ENCODE results near the gene GAL3ST2. TPM values are rescaled to one million over a fixed set of nuclear protein-coding genes. Genes with fewer than 3 reads are reported as not detected.

The GAL3ST2 gene
- total RNA-seq, result 1 to 10 TPM in 1 of 2 donors, not detected in 1; 2.4 TPM

DNA sequence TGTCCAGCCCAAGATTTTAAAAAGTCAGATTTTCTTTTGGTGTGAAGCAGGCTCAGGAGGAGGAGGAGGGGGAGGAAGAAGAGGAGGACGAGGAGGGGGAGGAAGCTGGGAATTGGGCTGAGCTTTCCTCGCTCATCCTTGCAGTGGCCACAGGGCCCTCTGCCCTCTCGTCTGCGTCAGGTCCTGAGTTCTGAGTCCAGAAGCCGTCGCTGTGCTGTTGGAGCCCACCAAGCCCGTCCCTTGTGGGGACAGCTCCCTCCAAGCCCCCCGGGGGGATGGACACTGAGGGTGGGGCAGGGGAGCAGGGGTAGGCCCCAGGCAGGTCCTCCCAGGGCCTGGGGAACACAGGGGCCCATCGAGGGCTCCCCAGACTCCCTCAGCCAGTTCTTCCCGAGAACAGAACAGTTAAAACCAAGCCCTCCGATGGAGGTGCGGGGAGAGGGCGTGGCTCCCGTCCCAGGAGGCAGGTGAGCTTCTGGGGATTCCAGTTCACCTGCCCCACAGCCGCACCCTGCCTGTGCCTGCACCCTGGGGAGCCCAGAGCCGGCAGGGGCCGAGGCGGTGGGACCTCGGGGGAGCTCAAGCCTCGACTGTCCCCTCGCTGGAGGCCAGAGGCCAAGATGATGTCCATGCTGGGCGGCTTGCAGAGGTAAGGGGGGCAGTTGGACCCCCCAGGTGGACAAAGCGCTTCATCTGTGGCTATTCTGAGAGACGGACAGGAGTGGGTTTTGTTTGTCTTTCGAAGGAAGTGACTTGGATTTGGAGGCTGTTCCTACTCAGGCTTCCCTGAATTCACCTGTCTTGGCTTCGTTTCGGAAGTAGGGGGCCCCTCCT, at the start of gene GAL3ST2:
Gene GAL3ST2, plus strand, starts transcription at position 487 of the 834 bp plus-strand sequence. Its CDS starts 134 bp downstream, at position 621.
- no peaks in the 10 kb centered on the region for H3K36me3 ChIP-seq
- H3K9me3 ChIP-seq, result no peaks in the 10 kb centered on the region
- DNase-seq (ENCODE audit: low spot score), result no peak
- WGBS, result 79% methylated on average over 22 of the region's 27 CpGs
- no peak within 1 kb of the TSS for H3K4me3 ChIP-seq
- no peaks in the 10 kb centered on the region for H3K27me3 ChIP-seq (replicated peaks; ENCODE audit: insufficient read depth)
- no peak for TF ChIP-seq POLR2A (IDR thresholded peaks at IDR 0.05)
- TF ChIP-seq POLR2AphosphoS5 (IDR thresholded peaks at IDR 0.05), result no peak
- TF ChIP-seq, protein P1, sequence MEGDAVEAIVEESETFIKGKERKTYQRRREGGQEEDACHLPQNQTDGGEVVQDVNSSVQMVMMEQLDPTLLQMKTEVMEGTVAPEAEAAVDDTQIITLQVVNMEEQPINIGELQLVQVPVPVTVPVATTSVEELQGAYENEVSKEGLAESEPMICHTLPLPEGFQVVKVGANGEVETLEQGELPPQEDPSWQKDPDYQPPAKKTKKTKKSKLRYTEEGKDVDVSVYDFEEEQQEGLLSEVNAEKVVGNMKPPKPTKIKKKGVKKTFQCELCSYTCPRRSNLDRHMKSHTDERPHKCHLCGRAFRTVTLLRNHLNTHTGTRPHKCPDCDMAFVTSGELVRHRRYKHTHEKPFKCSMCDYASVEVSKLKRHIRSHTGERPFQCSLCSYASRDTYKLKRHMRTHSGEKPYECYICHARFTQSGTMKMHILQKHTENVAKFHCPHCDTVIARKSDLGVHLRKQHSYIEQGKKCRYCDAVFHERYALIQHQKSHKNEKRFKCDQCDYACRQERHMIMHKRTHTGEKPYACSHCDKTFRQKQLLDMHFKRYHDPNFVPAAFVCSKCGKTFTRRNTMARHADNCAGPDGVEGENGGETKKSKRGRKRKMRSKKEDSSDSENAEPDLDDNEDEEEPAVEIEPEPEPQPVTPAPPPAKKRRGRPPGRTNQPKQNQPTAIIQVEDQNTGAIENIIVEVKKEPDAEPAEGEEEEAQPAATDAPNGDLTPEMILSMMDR (IDR thresholded peaks at IDR 0.05), result no peak
- intact Hi-C loops (cut with DNase I), result no loop called here
- H3K27ac ChIP-seq, result no peak within 1 kb of the TSS
- peaks cover 3% of the 10 kb centered on the region for H3K4me1 ChIP-seq (replicated peaks)

- TF ChIP-seq, protein P1 (IDR thresholded peaks at IDR 0.05), result no peak
- TF ChIP-seq POLR2A (IDR thresholded peaks at IDR 0.05) (no peak), POLR2AphosphoS5 (IDR thresholded peaks at IDR 0.05) (no peak)
- no peak overlapping the region for H3K4me3 ChIP-seq
- WGBS, result 88% methylated on average over 8 of the region's 8 CpGs
- no peaks in the 10 kb centered on the region for H3K27me3 ChIP-seq (replicated peaks; ENCODE audit: insufficient read depth)
- no peaks in the 10 kb centered on the region for H3K9me3 ChIP-seq
- no peaks in the 10 kb centered on the region for H3K36me3 ChIP-seq
- intact Hi-C loops (cut with DNase I), result no loop called here
- no peak overlapping the region for H3K27ac ChIP-seq
- H3K4me1 ChIP-seq (replicated peaks), result no peaks in the 10 kb centered on the region
- no peak for DNase-seq (ENCODE audit: low spot score)
Measured at GRCh38 chr2:241728000-241728399, 48.6 kb upstream of the GAL3ST2 start.

DNA sequence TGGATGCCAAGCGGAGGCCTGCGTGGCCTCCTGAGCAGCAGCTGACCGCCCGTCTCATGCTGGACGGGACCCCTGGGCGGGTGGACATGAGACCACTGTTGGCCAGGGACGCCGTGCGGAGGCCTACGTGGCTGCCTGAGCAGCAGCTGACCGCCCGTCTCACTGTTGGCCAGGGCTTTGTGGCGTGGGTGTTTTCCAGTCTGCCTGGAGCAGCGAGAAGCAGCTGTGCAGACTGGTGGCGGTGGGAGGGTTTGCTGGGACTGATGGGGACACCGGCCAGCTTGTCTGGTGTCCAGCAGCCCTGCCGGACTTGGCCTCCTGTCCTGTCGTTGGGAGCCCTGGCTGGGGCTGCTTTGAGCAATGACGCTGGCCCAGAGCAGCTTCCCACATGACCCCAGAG, 48.0 kb upstream of the GAL3ST2 start:
- TF ChIP-seq, protein P1 (IDR thresholded peaks at IDR 0.05), result no peak
- TF ChIP-seq POLR2AphosphoS5 (IDR thresholded peaks at IDR 0.05) (no peak), POLR2A (IDR thresholded peaks at IDR 0.05) (no peak)
- Histone ChIP-seq H3K4me1 (replicated peaks) (no peaks in the 10 kb centered on the region), H3K27ac (no peak overlapping the region), H3K36me3 (no peaks in the 10 kb centered on the region), H3K9me3 (no peaks in the 10 kb centered on the region), H3K27me3 (replicated peaks; ENCODE audit: insufficient read depth) (no peaks in the 10 kb centered on the region), H3K4me3 (no peak overlapping the region)
- no peak for DNase-seq (ENCODE audit: low spot score)
- 88% methylated on average over 17 of the region's 19 CpGs for WGBS
- intact Hi-C loops (cut with DNase I), result no loop called here

DNA sequence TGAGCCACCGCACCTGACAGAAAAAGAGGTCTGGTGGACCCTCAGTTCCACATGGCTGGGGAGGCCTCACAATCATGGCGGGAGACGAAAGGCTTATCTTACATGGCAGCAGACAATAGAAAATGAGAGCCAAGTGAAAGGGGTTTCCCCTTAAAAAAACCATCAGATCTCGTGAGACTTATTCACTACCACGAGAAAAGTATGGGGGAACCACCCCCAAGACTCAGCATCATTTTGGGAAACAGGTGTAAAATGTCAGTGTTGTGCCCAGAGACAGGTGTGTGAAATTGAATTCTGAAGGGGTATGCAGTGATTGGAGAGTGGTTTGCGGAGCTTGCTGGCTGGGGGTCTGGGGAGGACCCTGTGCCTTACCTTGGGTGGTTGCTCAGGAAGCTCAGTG, 46.8 kb upstream of the GAL3ST2 start:
- intact Hi-C loops (cut with DNase I), result loop anchor here (5.0 kb wide), 1 partner anchor 147 kb away; no protein-coding TSS in a partner anchor

More for the DNA sequence above, 46.8 kb upstream of the GAL3ST2 start:
- Histone ChIP-seq H3K4me1 (replicated peaks) (no peaks in the 10 kb centered on the region), H3K27me3 (replicated peaks; ENCODE audit: insufficient read depth) (no peaks in the 10 kb centered on the region), H3K27ac (no peak overlapping the region), H3K4me3 (no peak overlapping the region), H3K9me3 (no peaks in the 10 kb centered on the region), H3K36me3 (no peaks in the 10 kb centered on the region)
- WGBS, result 94% methylated on average over 6 of the region's 6 CpGs
- no peak for TF ChIP-seq POLR2A (IDR thresholded peaks at IDR 0.05)
- TF ChIP-seq POLR2AphosphoS5 (IDR thresholded peaks at IDR 0.05), result no peak
- TF ChIP-seq, protein P1 (IDR thresholded peaks at IDR 0.05), result no peak
- no peak for DNase-seq (ENCODE audit: low spot score)
